ENCODE results near the gene MCCC2. TPM values are rescaled to one million over a fixed set of nuclear protein-coding genes. Genes with fewer than 3 reads are reported as not detected.
"Not testable (repeated sequence)": the region's sequence is repeated elsewhere in the genome, so short reads cannot be mapped to it uniquely, and the experiment has no call there.

Gene MCCC2
- total RNA-seq, 1 donor from 2014 or later = 20.3 TPM

GRCh38 chr5:71662381-71662780, 75.2 kb downstream of the MCCC2 start:
- DNase-seq (ENCODE audit: low read depth in 2 of 2) = no peak

GRCh38 chr5:71663191-71663969, 76.2 kb downstream of the MCCC2 start:
- no peak for DNase-seq (ENCODE audit: low read depth in 2 of 2)

GRCh38 chr5:71664615-71665014, 77.5 kb downstream of the MCCC2 start:
- not testable (repeated sequence) for DNase-seq (ENCODE audit: low read depth in 2 of 2)

- DNase-seq (ENCODE audit: low read depth in 2 of 2) = no peak
These were observed 79.2 kb downstream of the MCCC2 start for GRCh38 chr5:71666321-71666720.

GRCh38 chr5:71677977-71678376, 90.8 kb downstream of the MCCC2 start:
- no peak for DNase-seq (ENCODE audit: low read depth in 2 of 2)

- no peak for DNase-seq (ENCODE audit: low read depth in 2 of 2)
These were observed 92.6 kb downstream of the MCCC2 start for GRCh38 chr5:71679714-71680113.

- no peak for DNase-seq (ENCODE audit: low read depth in 2 of 2)
These were observed 93.4 kb downstream of the MCCC2 start for GRCh38 chr5:71680510-71680909.

GRCh38 chr5:71681296-71681695, 94.2 kb downstream of the MCCC2 start:
- peak; percentile 35 to 93 for DNase-seq (ENCODE audit: low read depth in 2 of 2)

GRCh38 chr5:71684309-71684708, 97.2 kb downstream of the MCCC2 start:
- no peak for DNase-seq (ENCODE audit: low read depth in 2 of 2)

GRCh38 chr5:71693828-71694427, 106.8 kb downstream of the MCCC2 start:
- DNase-seq (ENCODE audit: low read depth in 2 of 2) = peak in 1 of 2 donors; percentile 34

- DNase-seq (ENCODE audit: low read depth in 2 of 2) = no peak
These were observed 107.9 kb downstream of the MCCC2 start for GRCh38 chr5:71695071-71695470.

- DNase-seq (ENCODE audit: low read depth in 2 of 2) = no peak
These were observed 108.5 kb downstream of the MCCC2 start for GRCh38 chr5:71695595-71695994.

- no peak for DNase-seq (ENCODE audit: low read depth in 2 of 2)
These were observed 110.8 kb downstream of the MCCC2 start for GRCh38 chr5:71697967-71698366.

- peak in 1 of 2 donors; percentile 84 for DNase-seq (ENCODE audit: low read depth in 2 of 2)
These were observed 112.1 kb downstream of the MCCC2 start for GRCh38 chr5:71699233-71699632.

- DNase-seq (ENCODE audit: low read depth in 2 of 2) = peak; percentile 14 to 63
These were observed 112.6 kb downstream of the MCCC2 start for GRCh38 chr5:71699751-71700150.

GRCh38 chr5:71700803-71701202, 113.7 kb downstream of the MCCC2 start:
- DNase-seq (ENCODE audit: low read depth in 2 of 2) = no peak

- DNase-seq (ENCODE audit: low read depth in 2 of 2) = no peak
These were observed 114.3 kb downstream of the MCCC2 start for GRCh38 chr5:71701407-71701806.

GRCh38 chr5:71703941-71704340, 116.8 kb downstream of the MCCC2 start:
- DNase-seq (ENCODE audit: low read depth in 2 of 2) = no peak

- DNase-seq (ENCODE audit: low read depth in 2 of 2) = no peak
These were observed 118.3 kb downstream of the MCCC2 start for GRCh38 chr5:71705421-71705820.

GRCh38 chr5:71706906-71707305, 119.8 kb downstream of the MCCC2 start:
- DNase-seq (ENCODE audit: low read depth in 2 of 2) = no peak

Data from dermis microvascular lymphatic vessel endothelial cell (primary cell).